ENCODE measurements around the gene TRERF1. TPM values are rescaled to one million over a fixed set of nuclear protein-coding genes. Genes with fewer than 3 reads are reported as not detected.

TRERF1 gene
- total RNA-seq, 1 experiment from 2014 or later, result 22.3 TPM

DNA sequence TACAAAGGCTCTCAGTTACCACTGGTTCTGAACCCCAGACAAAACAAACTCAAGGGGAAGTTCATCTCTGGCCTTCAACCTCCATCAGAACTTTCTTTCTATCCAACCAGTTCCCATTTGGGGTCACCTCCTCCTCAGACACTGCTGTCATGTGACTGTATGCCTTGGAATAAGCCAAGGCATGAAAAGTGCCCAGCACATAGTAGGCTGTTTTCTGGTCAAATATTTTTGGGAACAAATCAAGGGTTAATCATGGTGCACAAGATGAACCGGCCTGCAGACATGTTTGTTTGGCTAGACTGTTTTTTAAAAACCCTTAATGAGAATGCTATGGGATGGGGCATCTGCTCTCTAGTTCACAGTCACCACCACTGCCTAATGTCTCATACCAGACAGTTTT, 185.2 kb downstream of the TRERF1 start:
- DNase-seq (ENCODE audit: low spot score) (no peak), ATAC-seq (no peak)
- H3K4me3 Mint-ChIP-seq, result no peak overlapping the region
- no peak overlapping the region for H3K27ac Mint-ChIP-seq
- CTCF ChIA-PET, result interaction anchor here (1.4 kb wide), 1 partner anchor 281 kb away, joined by 4 read pairs; no protein-coding TSS in a partner anchor
- no peaks in the 10 kb centered on the region for H3K9me3 Mint-ChIP-seq
- H3K4me1 Mint-ChIP-seq, result peaks cover 13% of the 10 kb centered on the region
- no peaks in the 10 kb centered on the region for H3K27me3 Mint-ChIP-seq (ENCODE audit: low read depth)
- POLR2A ChIA-PET, result no interaction called here
- TF ChIP-seq ESRRA (CRISPR knock-in tag; IDR thresholded peaks at IDR 0.05; ENCODE audit: borderline replicate concordance), result no peak
- TF ChIP-seq EMX1 (CRISPR knock-in tag; IDR thresholded peaks at IDR 0.05), result no peak
- no peak for TF ChIP-seq ZNF671 (CRISPR knock-in tag; IDR thresholded peaks at IDR 0.05)
- no peak for TF ChIP-seq MXD4 (CRISPR knock-in tag; IDR thresholded peaks at IDR 0.05; ENCODE audit: borderline replicate concordance)
- no peak for TF ChIP-seq SOX15 (CRISPR knock-in tag; IDR thresholded peaks at IDR 0.05)
- TF ChIP-seq CBFB (CRISPR knock-in tag; IDR thresholded peaks at IDR 0.05; ENCODE audit: low read depth), result no peak
- no peak for TF ChIP-seq ZNF138 (CRISPR knock-in tag; conservative IDR thresholded peaks at IDR 0.05)
- TF ChIP-seq ZNF532 (CRISPR knock-in tag; IDR thresholded peaks at IDR 0.05; ENCODE audit: borderline replicate concordance), result no peak
- TF ChIP-seq, protein P1, sequence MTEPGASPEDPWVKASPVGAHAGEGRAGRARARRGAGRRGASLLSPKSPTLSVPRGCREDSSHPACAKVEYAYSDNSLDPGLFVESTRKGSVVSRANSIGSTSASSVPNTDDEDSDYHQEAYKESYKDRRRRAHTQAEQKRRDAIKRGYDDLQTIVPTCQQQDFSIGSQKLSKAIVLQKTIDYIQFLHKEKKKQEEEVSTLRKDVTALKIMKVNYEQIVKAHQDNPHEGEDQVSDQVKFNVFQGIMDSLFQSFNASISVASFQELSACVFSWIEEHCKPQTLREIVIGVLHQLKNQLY (CRISPR knock-in tag; IDR thresholded peaks at IDR 0.05), result no peak
- TF ChIP-seq ZNF396 (CRISPR knock-in tag; IDR thresholded peaks at IDR 0.05; ENCODE audit: borderline replicate concordance), result no peak
- TF ChIP-seq ZNF425 (CRISPR knock-in tag; conservative IDR thresholded peaks at IDR 0.05), result no peak
- TF ChIP-seq, protein P2, sequence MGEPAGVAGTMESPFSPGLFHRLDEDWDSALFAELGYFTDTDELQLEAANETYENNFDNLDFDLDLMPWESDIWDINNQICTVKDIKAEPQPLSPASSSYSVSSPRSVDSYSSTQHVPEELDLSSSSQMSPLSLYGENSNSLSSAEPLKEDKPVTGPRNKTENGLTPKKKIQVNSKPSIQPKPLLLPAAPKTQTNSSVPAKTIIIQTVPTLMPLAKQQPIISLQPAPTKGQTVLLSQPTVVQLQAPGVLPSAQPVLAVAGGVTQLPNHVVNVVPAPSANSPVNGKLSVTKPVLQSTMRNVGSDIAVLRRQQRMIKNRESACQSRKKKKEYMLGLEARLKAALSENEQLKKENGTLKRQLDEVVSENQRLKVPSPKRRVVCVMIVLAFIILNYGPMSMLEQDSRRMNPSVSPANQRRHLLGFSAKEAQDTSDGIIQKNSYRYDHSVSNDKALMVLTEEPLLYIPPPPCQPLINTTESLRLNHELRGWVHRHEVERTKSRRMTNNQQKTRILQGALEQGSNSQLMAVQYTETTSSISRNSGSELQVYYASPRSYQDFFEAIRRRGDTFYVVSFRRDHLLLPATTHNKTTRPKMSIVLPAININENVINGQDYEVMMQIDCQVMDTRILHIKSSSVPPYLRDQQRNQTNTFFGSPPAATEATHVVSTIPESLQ (CRISPR knock-in tag; IDR thresholded peaks at IDR 0.05), result no peak
- TF ChIP-seq AR (CRISPR knock-in tag; IDR thresholded peaks at IDR 0.05), result no peak
- TF ChIP-seq PRDM15 (CRISPR knock-in tag; IDR thresholded peaks at IDR 0.05), result no peak
- TF ChIP-seq FOXP1 (CRISPR knock-in tag; IDR thresholded peaks at IDR 0.05; ENCODE audit: borderline replicate concordance), result no peak
- no peak for TF ChIP-seq FOXJ3 (CRISPR knock-in tag; IDR thresholded peaks at IDR 0.05; ENCODE audit: borderline replicate concordance)
- TF ChIP-seq, protein P3, sequence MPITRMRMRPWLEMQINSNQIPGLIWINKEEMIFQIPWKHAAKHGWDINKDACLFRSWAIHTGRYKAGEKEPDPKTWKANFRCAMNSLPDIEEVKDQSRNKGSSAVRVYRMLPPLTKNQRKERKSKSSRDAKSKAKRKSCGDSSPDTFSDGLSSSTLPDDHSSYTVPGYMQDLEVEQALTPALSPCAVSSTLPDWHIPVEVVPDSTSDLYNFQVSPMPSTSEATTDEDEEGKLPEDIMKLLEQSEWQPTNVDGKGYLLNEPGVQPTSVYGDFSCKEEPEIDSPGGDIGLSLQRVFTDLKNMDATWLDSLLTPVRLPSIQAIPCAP (CRISPR knock-in tag; IDR thresholded peaks at IDR 0.05), result no peak
- no peak for TF ChIP-seq ZNF317 (CRISPR knock-in tag; IDR thresholded peaks at IDR 0.05; ENCODE audit: borderline replicate concordance, low read depth)
- no peak for TF ChIP-seq TEAD1 (CRISPR knock-in tag; IDR thresholded peaks at IDR 0.05)
- no peak for TF ChIP-seq HMGA2 (CRISPR knock-in tag; IDR thresholded peaks at IDR 0.05)
- H3K36me3 Mint-ChIP-seq, result peaks cover 16% of the 10 kb centered on the region

Measured in WTC11 (cell line).